A549 (cell line): ENCODE results near the gene CACNA1D. TPM values are rescaled to one million over a fixed set of nuclear protein-coding genes. Genes with fewer than 3 reads are reported as not detected.

Source experiments
- ATAC-seq, 2 experiments: fragments of 200-7000 bp in 1 of 2; fragments of >200 bp in 1 of 2; cut with Nextera tagmentation in 1 of 2; cut with Tn5 transposase in 1 of 2; 3 replicates each; pipeline versions ENCODE4 v1.8.0 to v1.9.1; 2018 to 2020; ENCODE audit warnings: mild to moderate bottlenecking in 1 of 2, moderate library complexity in 1 of 2
- CTCF ChIA-PET: fragments of 300-600 bp; sonication (Branson Sonifier 250); formaldehyde crosslinking; extraction: SDS; loops from one replicate; lab custom pipeline; 2021; ENCODE audit warnings: antibody characterized with exemption, inconsistent platforms; lab: Yijun Ruan, JAX
- POLR2A ChIA-PET: fragments of 350-600 bp; formaldehyde crosslinking; extraction: SDS; loops from one replicate; lab custom pipeline; 2021; ENCODE audit warnings: antibody characterized with exemption, inconsistent platforms; lab: Yijun Ruan, JAX
- DNase-seq, 2 experiments: peaks; one replicate each; pipeline versions ENCODE4 v3.0.0 to v3.0.0-alpha.2; 2011 to 2016; ENCODE audit warnings: low read depth in 1 of 2, low spot score in 1 of 2
- FAIRE-seq: peaks from 2 replicates; lab custom pipeline; 2011; peaks lifted over from hg19 to GRCh38; lab: Jason Lieb, UNC
- H3K27ac ChIP-seq, 2 experiments: fragments of >200 bp; sonication (Bioruptor Twin); formaldehyde crosslinking; 3 replicates each; pipeline ENCODE4 v1.5.1; 2016 to 2017
- H3K4me1 ChIP-seq: fragments of >200 bp; sonication (Bioruptor Twin); formaldehyde crosslinking; 3 replicates; pipeline ENCODE4 v1.6.1; 2016
- H3K4me2 ChIP-seq: fragments of >200 bp; sonication (Bioruptor Twin); formaldehyde crosslinking; 3 replicates; pipeline ENCODE4 v1.6.1; 2016
- H3K4me3 ChIP-seq: fragments of >200 bp; sonication (Bioruptor Twin); formaldehyde crosslinking; 3 replicates; pipeline ENCODE4 v1.5.1; 2016
- H3K9me3 ChIP-seq: fragments of >200 bp; sonication (Bioruptor Twin); formaldehyde crosslinking; 3 replicates; pipeline ENCODE4 v1.6.1; 2016
- CBX8 ChIP-seq: fragments of 200-600 bp; sonication (generic); IDR thresholded peaks from 2 replicates; pipeline ENCODE4 v1.6.1; 2016
- CEBPB ChIP-seq, 2 experiments: fragments of >200 bp in 1 of 2; sonication (Bioruptor Twin) in 1 of 2; formaldehyde crosslinking in 1 of 2; IDR thresholded peaks; 2 replicates each; pipeline ENCODE4 v1.6.1; 2012 to 2016
- CHD4 ChIP-seq: fragments of 200-600 bp; sonication (generic); IDR thresholded peaks from 2 replicates; pipeline ENCODE4 v1.6.1; 2016; ENCODE audit warnings: antibody characterized with exemption, mild to moderate bottlenecking, borderline replicate concordance
- EHF ChIP-seq: fragments of 250-450 bp; sonication (Bioruptor Pico); IDR thresholded peaks from 2 replicates; pipeline ENCODE4 v1.5.0; 2020; ENCODE audit warnings: mild to moderate bottlenecking
- ESRRA ChIP-seq: fragments of 150-350 bp; IDR thresholded peaks from 2 replicates; pipeline ENCODE4 v1.6.1; 2014; ENCODE audit warnings: mild to moderate bottlenecking, low read length, borderline replicate concordance
- FOSB ChIP-seq: fragments of 250-450 bp; sonication (Bioruptor Pico); IDR thresholded peaks from 2 replicates; pipeline ENCODE4 v1.5.0; 2020; ENCODE audit warnings: mild to moderate bottlenecking, moderate library complexity
- FOSL2 ChIP-seq, 2 experiments: fragments of 450-650 bp in 1 of 2; fragments of >200 bp in 1 of 2; sonication (Bioruptor Twin) in 1 of 2; formaldehyde crosslinking; IDR thresholded peaks; 2 replicates each; pipeline versions ENCODE4 v1.5.0 to v1.6.1; 2016 to 2020; ENCODE audit warnings: mild to moderate bottlenecking in 1 of 2, moderate library complexity in 1 of 2
- GATA3 ChIP-seq: IDR thresholded peaks from 2 replicates; pipeline ENCODE4 v1.6.1; 2012; ENCODE audit warnings: borderline replicate concordance
- HOXA7 ChIP-seq: fragments of 250-450 bp; sonication (Bioruptor Pico); IDR thresholded peaks from 2 replicates; pipeline ENCODE4 v1.5.0; 2020; ENCODE audit warnings: mild to moderate bottlenecking, moderate library complexity
- JUN ChIP-seq, 2 experiments: fragments of >200 bp; sonication (Bioruptor Twin); formaldehyde crosslinking; IDR thresholded peaks; 2 replicates in 1 of 2; 3 replicates in 1 of 2; pipeline ENCODE4 v1.6.1; 2016 to 2017
- JUNB ChIP-seq: fragments of >200 bp; sonication (Bioruptor Twin); formaldehyde crosslinking; IDR thresholded peaks from 2 replicates; pipeline ENCODE4 v1.6.1; 2016
- KDM1A ChIP-seq: fragments of 200-600 bp; sonication (generic); IDR thresholded peaks from 2 replicates; pipeline ENCODE4 v1.6.1; 2016; ENCODE audit warnings: low read depth, mild to moderate bottlenecking
- KDM5A ChIP-seq: fragments of 200-600 bp; sonication (generic); IDR thresholded peaks from 2 replicates; pipeline ENCODE4 v1.6.1; 2016; ENCODE audit warnings: antibody characterized with exemption, mild to moderate bottlenecking
- NFE2L2 ChIP-seq: fragments of 150-350 bp; conservative IDR thresholded peaks from 2 replicates; pipeline ENCODE4 v1.6.1; 2014; ENCODE audit warnings: low read length
- NPAS2 ChIP-seq: fragments of 250-450 bp; sonication (Bioruptor Pico); IDR thresholded peaks from 2 replicates; pipeline ENCODE4 v1.8.0; 2022; ENCODE audit warnings: mild to moderate bottlenecking, moderate library complexity, borderline replicate concordance
- NR3C1 ChIP-seq: fragments of >200 bp; sonication (Bioruptor Twin); formaldehyde crosslinking; IDR thresholded peaks from 3 replicates; pipeline ENCODE4 v1.6.1; 2017
- PHF8 ChIP-seq: fragments of 200-600 bp; sonication (generic); IDR thresholded peaks from 2 replicates; pipeline ENCODE4 v1.6.1; 2016; ENCODE audit warnings: low read depth, mild to moderate bottlenecking, antibody characterized with exemption, moderate library complexity, borderline replicate concordance
- POLR2A ChIP-seq: IDR thresholded peaks from 2 replicates; pipeline ENCODE4 v1.6.1; 2012; ENCODE audit warnings: mild to moderate bottlenecking, low read length
- POLR2AphosphoS2 ChIP-seq: conservative IDR thresholded peaks from 2 replicates; pipeline ENCODE4 v1.6.1; 2012; ENCODE audit warnings: low read length, improper control_type of control experiment, inconsistent platforms
- RAD21 ChIP-seq, 2 experiments: fragments of >200 bp in 1 of 2; sonication (Bioruptor Twin) in 1 of 2; formaldehyde crosslinking in 1 of 2; IDR thresholded peaks in 1 of 2; conservative IDR thresholded peaks in 1 of 2; 2 replicates in 1 of 2; 3 replicates in 1 of 2; pipeline ENCODE4 v1.6.1; 2012 to 2018; ENCODE audit warnings: inconsistent platforms in 1 of 2
- RARB ChIP-seq: fragments of 250-450 bp; sonication (Bioruptor Pico); IDR thresholded peaks from 2 replicates; pipeline ENCODE4 v1.8.0; 2021; ENCODE audit warnings: mild to moderate bottlenecking, moderate library complexity
- TP53 ChIP-seq: fragments of 250-450 bp; sonication (Bioruptor Pico); IDR thresholded peaks from 2 replicates; pipeline ENCODE4 v1.5.0; 2021; ENCODE audit warnings: mild to moderate bottlenecking, moderate library complexity
- ZC3H11A ChIP-seq: fragments of 450-650 bp; IDR thresholded peaks from 2 replicates; pipeline ENCODE4 v1.6.1; 2014; ENCODE audit warnings: antibody characterized with exemption, mild to moderate bottlenecking
- ZNF302 ChIP-seq: fragments of 250-450 bp; sonication (Bioruptor Pico); IDR thresholded peaks from 2 replicates; pipeline ENCODE4 v1.9.0; 2021; ENCODE audit warnings: inconsistent platforms, mild to moderate bottlenecking, moderate library complexity
- ZSCAN20 ChIP-seq: fragments of 250-450 bp; sonication (Bioruptor Pico); IDR thresholded peaks from 2 replicates; pipeline ENCODE4 v1.8.0; 2022; ENCODE audit warnings: mild to moderate bottlenecking, moderate library complexity
- WGBS: methylation state at CpG from one replicate; pipeline ENCODE4 v1.1.6; 2017; ENCODE audit errors: missing lambda C conversion rate; 5-methylcytosine and 5-hydroxymethylcytosine counted together
- polyA plus RNA-seq, 4 experiments: library from polyadenylated mRNA; depleted of rRNA in 3 of 4; stranded (reverse); fragments of >200 nt; fragmentation: RNase III in 1 of 4; extraction: RNeasy Plus Mini Kit Qiagen cat#74134 plus additional on column Dnase treatment in 1 of 4; gene quantifications; 2 replicates in 3 of 4; 3 replicates in 1 of 4; pipeline ENCODE4 v1.2.3, GENCODE V29; 2011 to 2017
- TF ChIP-seq, protein P1 (sequence below): IDR thresholded peaks from 2 replicates; pipeline ENCODE4 v1.6.1; 2012
- TF ChIP-seq, protein P2 (sequence below): fragments of 150-350 bp; IDR thresholded peaks from 2 replicates; pipeline ENCODE4 v1.6.1; 2014; ENCODE audit warnings: low read depth, mild to moderate bottlenecking, low read length

CACNA1D gene
- polyA plus RNA-seq, 2 of the 4 experiments (the other 2 are of a cell fraction) = 1.1 to 10.7 TPM

DNA sequence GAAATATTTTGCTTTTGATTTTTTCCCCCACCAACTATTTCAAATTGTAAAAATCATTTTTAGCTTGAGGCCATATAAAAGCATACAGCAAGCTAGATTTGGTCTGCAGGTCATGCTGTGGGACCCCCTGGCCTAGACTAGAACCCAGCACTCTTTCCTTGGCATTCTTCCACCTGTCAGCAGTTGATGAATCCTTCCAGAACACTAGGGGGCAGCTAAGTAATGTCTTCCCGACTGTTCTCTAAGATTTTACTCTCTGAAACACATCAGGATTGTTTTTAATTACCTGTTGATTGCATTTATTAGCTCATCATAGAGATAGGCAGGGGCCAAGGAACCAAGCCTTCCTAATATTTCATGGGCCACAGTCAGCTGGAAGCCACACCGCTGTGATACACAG lies 174.5 kb downstream of the CACNA1D start:
- no peak for DNase-seq
- H3K4me1 ChIP-seq = no peaks in the 10 kb centered on the region
- no peak for ATAC-seq
- no peak overlapping the region for H3K27ac ChIP-seq
- TF ChIP-seq RARB (CRISPR knock-in tag) = no peak
- no peak for TF ChIP-seq KDM5A
- TF ChIP-seq PHF8 = no peak
- TF ChIP-seq NFE2L2 = no peak
- TF ChIP-seq, protein P1, sequence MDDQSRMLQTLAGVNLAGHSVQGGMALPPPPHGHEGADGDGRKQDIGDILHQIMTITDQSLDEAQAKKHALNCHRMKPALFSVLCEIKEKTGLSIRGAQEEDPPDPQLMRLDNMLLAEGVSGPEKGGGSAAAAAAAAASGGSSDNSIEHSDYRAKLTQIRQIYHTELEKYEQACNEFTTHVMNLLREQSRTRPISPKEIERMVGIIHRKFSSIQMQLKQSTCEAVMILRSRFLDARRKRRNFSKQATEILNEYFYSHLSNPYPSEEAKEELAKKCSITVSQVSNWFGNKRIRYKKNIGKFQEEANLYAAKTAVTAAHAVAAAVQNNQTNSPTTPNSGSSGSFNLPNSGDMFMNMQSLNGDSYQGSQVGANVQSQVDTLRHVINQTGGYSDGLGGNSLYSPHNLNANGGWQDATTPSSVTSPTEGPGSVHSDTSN = no peak
- TF ChIP-seq, protein P2, sequence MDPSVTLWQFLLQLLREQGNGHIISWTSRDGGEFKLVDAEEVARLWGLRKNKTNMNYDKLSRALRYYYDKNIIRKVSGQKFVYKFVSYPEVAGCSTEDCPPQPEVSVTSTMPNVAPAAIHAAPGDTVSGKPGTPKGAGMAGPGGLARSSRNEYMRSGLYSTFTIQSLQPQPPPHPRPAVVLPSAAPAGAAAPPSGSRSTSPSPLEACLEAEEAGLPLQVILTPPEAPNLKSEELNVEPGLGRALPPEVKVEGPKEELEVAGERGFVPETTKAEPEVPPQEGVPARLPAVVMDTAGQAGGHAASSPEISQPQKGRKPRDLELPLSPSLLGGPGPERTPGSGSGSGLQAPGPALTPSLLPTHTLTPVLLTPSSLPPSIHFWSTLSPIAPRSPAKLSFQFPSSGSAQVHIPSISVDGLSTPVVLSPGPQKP = no peak
- no peak for TF ChIP-seq CEBPB (IDR thresholded peaks at IDR 0.05)
- no peak for TF ChIP-seq KDM1A
- no peak for TF ChIP-seq CHD4
- no peak for TF ChIP-seq POLR2A
- TF ChIP-seq NPAS2 = no peak
- no peak for TF ChIP-seq TP53
- TF ChIP-seq HOXA7 (CRISPR knock-in tag) = no peak
- TF ChIP-seq ZSCAN20 (CRISPR knock-in tag) = no peak
- TF ChIP-seq JUNB = no peak
- no peak for TF ChIP-seq NR3C1
- no peak for TF ChIP-seq ESRRA
- peaks cover 6% of the 10 kb centered on the region; the same call in 1 of the 3 replicates for H3K9me3 ChIP-seq
- H3K4me3 ChIP-seq = no peak overlapping the region
- WGBS = 0% methylated on average over 1 of the region's 2 CpGs
- no peak for FAIRE-seq
- POLR2A ChIA-PET = no interaction called here
- CTCF ChIA-PET = interaction anchor here (0.8 kb wide), 1 partner anchor 21 kb away, joined by 3 read pairs; no protein-coding TSS in a partner anchor
- H3K4me2 ChIP-seq = no peak overlapping the region

DNA sequence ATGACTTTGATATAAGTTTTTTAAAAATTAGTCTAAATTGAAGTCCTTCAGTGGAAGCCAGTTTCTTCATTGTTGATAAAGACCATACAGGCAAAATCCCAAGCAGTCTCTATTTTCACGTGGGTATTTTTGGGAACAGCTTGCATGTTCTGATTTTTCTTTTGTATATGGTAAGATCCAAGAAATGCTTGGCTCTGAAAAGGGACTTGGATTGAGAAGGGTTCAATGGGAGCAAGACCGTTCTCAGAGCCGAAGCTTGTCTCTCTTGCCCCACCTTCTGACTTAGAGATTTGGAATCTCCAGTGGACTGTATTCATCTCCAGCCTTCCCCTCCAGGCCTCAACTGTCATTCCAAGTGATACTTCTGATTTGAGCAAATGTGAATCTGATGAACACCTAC lies 176.3 kb downstream of the CACNA1D start:
- CTCF ChIA-PET = no interaction called here
- POLR2A ChIA-PET = no interaction called here
- H3K4me3 ChIP-seq = no peak overlapping the region
- H3K27ac ChIP-seq = no peak overlapping the region
- no peak overlapping the region for H3K4me2 ChIP-seq
- no peaks in the 10 kb centered on the region for H3K9me3 ChIP-seq
- FAIRE-seq (no peak), DNase-seq (no peak), ATAC-seq (no peak)
- 60% methylated on average over 3 of the region's 3 CpGs for WGBS
- TF ChIP-seq GATA3 (no peak), CBX8 (no peak), ZNF302 (CRISPR knock-in tag) (no peak), EHF (CRISPR knock-in tag) (no peak), POLR2AphosphoS2 (no peak), JUN (IDR thresholded peaks at IDR 0.05) (no peak), ZSCAN20 (CRISPR knock-in tag) (no peak), CEBPB (IDR thresholded peaks at IDR 0.05) (no peak), FOSB (CRISPR knock-in tag) (no peak), RAD21 (conservative IDR thresholded peaks at IDR 0.05 in 1 of 2, IDR thresholded peaks at IDR 0.05 in 1 of 2) (no peak), FOSL2 (IDR thresholded peaks at IDR 0.05) (no peak), FOSL2 (CRISPR knock-in tag; IDR thresholded peaks at IDR 0.05) (no peak), ZC3H11A (no peak)
- no peaks in the 10 kb centered on the region for H3K4me1 ChIP-seq
